Measurements from ENCODE around the gene MRPS30. TPM values are rescaled to one million over a fixed set of nuclear protein-coding genes. Genes with fewer than 3 reads are reported as not detected.
"Not testable (repeated sequence)": the region's sequence is repeated elsewhere in the genome, so short reads cannot be mapped to it uniquely, and the experiment has no call there.

The MRPS30 gene
- 10 to 100 TPM; 49.9 to 54.8 TPM for total RNA-seq

- H3K36me3 Mint-ChIP-seq: peaks cover 21 to 22% of the 10 kb centered on the region in 2 donors
- H3K27ac Mint-ChIP-seq: peak within 1 kb of the TSS; percentile 98 to 99
- DNase-seq (ENCODE audit: low spot score in 2 of 2) (peak; percentile 81 to 89), ATAC-seq (peak; percentile 97 to 98)
- H3K9me3 Mint-ChIP-seq: no peaks in the 10 kb centered on the region
These were observed at the start of gene MRPS30 for GRCh38 chr5:44808435-44809214. Gene MRPS30 (plus strand): TSS chr5:44808947. CDS start chr5:44808963, 16 bp downstream.

- H3K9me3 Mint-ChIP-seq: no peaks in the 10 kb centered on the region
- DNase-seq (ENCODE audit: low spot score in 2 of 2): no peak
- H3K36me3 Mint-ChIP-seq: no peaks in the 10 kb centered on the region
- no peak for ATAC-seq
- H3K27ac Mint-ChIP-seq: no peak overlapping the region
These were observed 39.4 kb upstream of the MRPS30 start for GRCh38 chr5:44769200-44769876.

DNA sequence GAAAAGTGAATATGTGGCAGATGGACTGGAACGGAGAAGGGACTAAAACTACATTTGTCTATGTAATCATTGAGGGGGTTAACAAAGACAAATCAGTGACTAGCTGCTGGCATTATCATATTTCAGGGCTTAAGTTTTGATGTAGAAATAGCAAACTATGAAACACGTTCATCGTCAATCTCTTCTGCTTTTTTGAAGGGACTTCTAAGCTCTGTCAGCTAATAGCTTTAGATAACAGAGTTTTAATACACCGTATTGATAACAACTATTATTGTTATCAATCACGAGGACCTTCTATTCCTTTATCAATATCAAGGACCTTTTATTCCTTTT is 38.9 kb upstream of the MRPS30 start:
- DNase-seq (ENCODE audit: low spot score in 2 of 2) (no peak), ATAC-seq (no peak)
- H3K9me3 Mint-ChIP-seq: no peaks in the 10 kb centered on the region
- H3K27ac Mint-ChIP-seq: no peak overlapping the region
- H3K36me3 Mint-ChIP-seq: no peaks in the 10 kb centered on the region

- Mint-ChIP-seq H3K9me3 (no peaks in the 10 kb centered on the region), H3K27ac (no peak overlapping the region), H3K36me3 (no peaks in the 10 kb centered on the region)
- ATAC-seq: no peak
- no peak for DNase-seq (ENCODE audit: low spot score in 2 of 2)
These were observed 37.7 kb upstream of the MRPS30 start for GRCh38 chr5:44770780-44771717.

GRCh38 chr5:44772397-44772796 is 36.4 kb upstream of the MRPS30 start:
- H3K36me3 Mint-ChIP-seq; ATAC-seq; H3K9me3 Mint-ChIP-seq; DNase-seq (ENCODE audit: low spot score in 2 of 2); H3K27ac Mint-ChIP-seq: not testable (repeated sequence)

DNA sequence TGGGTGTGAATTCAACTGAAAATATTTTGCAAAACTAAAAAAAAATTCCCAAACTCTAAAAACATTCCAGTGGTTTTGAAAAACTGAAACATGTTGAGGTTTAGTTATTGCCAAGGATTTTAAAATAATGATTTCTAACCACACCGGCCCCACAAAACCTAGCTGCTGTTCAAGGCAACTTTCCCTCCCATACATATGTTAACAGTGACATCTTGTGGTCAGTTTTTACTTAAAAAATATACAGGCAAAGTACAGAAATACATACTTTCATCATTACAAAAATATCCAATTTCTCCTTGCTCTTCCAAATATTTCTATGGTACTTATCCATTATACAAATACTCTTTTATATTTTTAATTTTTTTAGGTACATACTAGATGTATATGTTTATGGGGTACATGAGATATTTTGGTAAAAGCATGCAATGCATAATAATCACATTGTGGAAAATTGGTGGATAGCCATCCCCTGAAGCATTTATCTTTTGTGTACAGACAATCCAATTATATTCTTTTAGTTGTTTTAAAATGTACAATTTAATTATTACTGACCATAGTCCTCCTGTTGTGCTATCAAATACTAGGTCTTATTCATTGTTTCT is 34.4 kb upstream of the MRPS30 start:
- H3K36me3 Mint-ChIP-seq: no peaks in the 10 kb centered on the region
- H3K27ac Mint-ChIP-seq: no peak overlapping the region
- H3K9me3 Mint-ChIP-seq: no peaks in the 10 kb centered on the region
- DNase-seq (ENCODE audit: low spot score in 2 of 2): no peak
- ATAC-seq: no peak

- no peak for ATAC-seq
- Mint-ChIP-seq H3K36me3 (no peaks in the 10 kb centered on the region), H3K9me3 (no peaks in the 10 kb centered on the region), H3K27ac (no peak overlapping the region)
- no peak for DNase-seq (ENCODE audit: low spot score in 2 of 2)
These were observed 29.6 kb upstream of the MRPS30 start for GRCh38 chr5:44779167-44779566.

DNA sequence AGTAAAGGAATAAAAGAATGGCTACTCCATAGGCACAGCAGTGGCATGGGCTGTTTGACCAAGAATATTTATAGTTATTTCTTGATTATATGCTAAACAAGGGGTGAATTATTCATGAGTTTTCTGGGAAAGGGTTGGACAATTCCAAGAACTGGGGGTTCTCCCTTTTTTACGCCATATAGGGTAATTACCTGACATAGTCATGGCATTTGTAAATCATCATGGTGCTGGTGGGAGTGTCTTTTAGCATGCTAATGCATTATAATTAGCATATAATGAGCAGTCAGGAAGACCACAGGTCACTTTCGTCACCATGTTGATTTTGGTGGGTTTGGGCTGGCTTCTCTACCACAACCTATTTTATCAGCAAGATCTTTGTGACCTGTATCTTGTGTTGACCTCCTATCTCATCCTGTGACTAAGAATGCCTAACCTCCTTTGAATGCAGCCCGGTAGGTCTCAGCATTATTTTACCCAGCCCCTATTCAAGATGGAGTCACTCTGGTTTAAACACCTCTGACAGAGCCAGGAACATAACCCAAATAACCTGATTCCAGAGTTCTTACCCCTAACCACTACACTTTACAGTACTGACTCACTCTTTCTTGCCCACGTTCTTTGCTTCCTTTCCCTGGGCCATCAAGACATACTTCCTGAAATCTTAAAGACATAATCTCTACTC is 25.0 kb upstream of the MRPS30 start:
- peaks cover 0 to 5% of the 10 kb centered on the region in 2 donors for H3K36me3 Mint-ChIP-seq
- H3K27ac Mint-ChIP-seq: no peak overlapping the region
- peak in 1 of 2 donors; percentile 46 for ATAC-seq
- H3K9me3 Mint-ChIP-seq: peaks cover 5 to 8% of the 10 kb centered on the region in 2 donors
- DNase-seq (ENCODE audit: low spot score in 2 of 2): no peak

- no peak for ATAC-seq
These were observed 21.0 kb upstream of the MRPS30 start for GRCh38 chr5:44787731-44788130.

DNA sequence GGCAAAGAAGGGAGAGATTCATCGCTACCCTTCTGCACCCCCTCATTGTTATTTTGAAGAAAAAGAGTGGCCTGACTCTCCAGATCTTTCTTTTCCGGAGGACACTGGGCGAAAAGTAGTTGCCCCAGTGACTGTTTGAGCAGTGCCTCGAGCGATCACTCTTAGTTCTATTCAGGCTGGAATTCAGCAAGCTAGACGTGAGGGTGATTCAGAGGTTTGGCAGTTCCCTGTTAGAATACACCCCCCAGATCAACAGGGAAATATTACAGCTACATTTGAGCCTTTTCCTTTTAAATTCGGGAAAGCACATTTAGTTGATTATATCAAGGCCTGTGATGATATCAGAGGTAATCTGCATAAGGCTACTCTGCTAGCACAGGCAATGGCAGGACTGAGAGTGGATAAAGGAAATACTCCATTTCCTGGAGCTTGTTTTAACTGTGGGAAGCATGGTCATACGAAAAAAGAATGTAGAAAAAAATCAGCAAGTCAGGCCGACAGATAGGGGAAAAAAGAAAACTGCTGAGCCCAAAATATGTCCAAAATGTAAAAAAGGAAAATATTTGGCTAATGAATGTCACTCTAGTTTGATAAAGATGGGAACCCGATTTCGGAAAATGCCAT is 19.3 kb upstream of the MRPS30 start:
- Mint-ChIP-seq H3K36me3 (peaks cover 26 to 33% of the 10 kb centered on the region in 2 donors), H3K9me3 (peaks cover 22% of the 10 kb centered on the region in 2 donors)
- H3K27ac Mint-ChIP-seq; ATAC-seq; DNase-seq (ENCODE audit: low spot score in 2 of 2): not testable (repeated sequence)

More at GRCh38 chr5:44787731-44788130, 21.0 kb upstream of the MRPS30 start:
- Mint-ChIP-seq H3K27ac (no peak overlapping the region), H3K36me3 (peaks cover 8 to 20% of the 10 kb centered on the region in 2 donors), H3K9me3 (peaks cover 10 to 15% of the 10 kb centered on the region in 2 donors)
- DNase-seq (ENCODE audit: low spot score in 2 of 2): no peak

- H3K27ac Mint-ChIP-seq; DNase-seq (ENCODE audit: low spot score in 2 of 2); ATAC-seq: not testable (repeated sequence)
- Mint-ChIP-seq H3K36me3 (peaks cover 38 to 39% of the 10 kb centered on the region in 2 donors), H3K9me3 (peaks cover 30 to 31% of the 10 kb centered on the region in 2 donors)
These were observed 16.6 kb upstream of the MRPS30 start for GRCh38 chr5:44792031-44792673.

- no peak overlapping the region for H3K27ac Mint-ChIP-seq
- ATAC-seq (no peak), DNase-seq (ENCODE audit: low spot score in 2 of 2) (no peak)
- H3K9me3 Mint-ChIP-seq: peaks cover 19 to 29% of the 10 kb centered on the region in 2 donors
- peaks cover 34 to 41% of the 10 kb centered on the region in 2 donors for H3K36me3 Mint-ChIP-seq
These were observed 14.4 kb upstream of the MRPS30 start for GRCh38 chr5:44794371-44794770.

DNA sequence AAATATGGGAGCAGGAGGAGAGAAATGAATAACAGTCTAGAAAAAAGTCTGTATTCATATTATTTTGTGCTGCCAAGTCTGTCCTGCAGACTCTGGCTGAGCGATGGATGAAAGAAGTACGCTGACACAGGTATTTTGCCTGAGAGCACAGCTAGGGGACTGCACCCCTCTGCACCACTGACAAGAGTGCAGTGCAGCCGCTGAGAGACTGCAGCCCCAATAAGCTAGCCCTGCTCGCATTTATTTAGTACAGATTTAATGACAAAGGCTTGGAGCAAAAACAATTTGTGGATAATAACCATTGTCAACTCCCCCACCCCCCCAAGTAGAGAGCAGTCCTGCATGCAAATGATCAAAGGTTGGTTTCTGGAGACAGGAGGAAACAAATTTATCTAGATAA is 13.3 kb upstream of the MRPS30 start:
- peaks cover 19 to 29% of the 10 kb centered on the region in 2 donors for H3K9me3 Mint-ChIP-seq
- no peak overlapping the region for H3K27ac Mint-ChIP-seq
- H3K36me3 Mint-ChIP-seq: peaks cover 34 to 41% of the 10 kb centered on the region in 2 donors
- no peak for DNase-seq (ENCODE audit: low spot score in 2 of 2)
- no peak for ATAC-seq

DNA sequence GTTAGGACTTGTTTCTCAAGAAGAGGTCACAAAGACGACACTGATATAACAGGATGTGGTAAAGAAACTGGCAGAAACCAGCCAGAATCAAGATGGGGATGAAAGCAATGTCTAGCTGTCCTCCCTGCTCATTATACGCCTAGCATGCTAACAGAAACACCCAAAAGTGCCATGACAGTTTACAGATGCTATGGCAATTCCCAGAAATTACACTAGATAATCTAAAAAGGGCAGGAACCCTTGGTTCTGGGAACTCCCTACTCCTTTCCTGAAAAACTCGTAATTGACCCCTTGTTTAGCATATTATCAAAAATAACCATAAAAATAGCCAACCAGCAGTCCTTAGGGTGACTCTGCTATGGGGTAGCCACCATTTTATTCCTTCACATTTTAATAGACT is 10.9 kb upstream of the MRPS30 start:
- Mint-ChIP-seq H3K27ac (no peak overlapping the region), H3K9me3 (peaks cover 14 to 24% of the 10 kb centered on the region in 2 donors), H3K36me3 (peaks cover 18 to 31% of the 10 kb centered on the region in 2 donors)
- DNase-seq (ENCODE audit: low spot score in 2 of 2): no peak
- ATAC-seq: no peak

- no peak for DNase-seq (ENCODE audit: low spot score in 2 of 2)
- ATAC-seq: no peak
- H3K9me3 Mint-ChIP-seq: peaks cover 0 to 3% of the 10 kb centered on the region in 2 donors
- peaks cover 0 to 4% of the 10 kb centered on the region in 2 donors for H3K36me3 Mint-ChIP-seq
- no peak overlapping the region for H3K27ac Mint-ChIP-seq
These were observed 6.8 kb upstream of the MRPS30 start for GRCh38 chr5:44801992-44802391.

Data from activated naive CD4-positive, alpha-beta T cell treated with anti-CD3 and anti-CD28 coated beads, Interleukin-2, amount 50 U/mL, for 72 hours (primary cell).